Hematopoietic multipotent progenitor cell treated with erythropoietin and hydrocortisone succinate and interleukin-3 and kit ligand, for 8 days (in vitro differentiated cells): ENCODE measurements around the gene LMAN1L.

Experiments used
- DNase-seq: peaks from one replicate; pipeline ENCODE4 v3.0.0-alpha.2; 2015

LMAN1L gene

GRCh38 chr15:74794248-74794969 is 18.2 kb upstream of the LMAN1L start:
- no peak for DNase-seq

DNA sequence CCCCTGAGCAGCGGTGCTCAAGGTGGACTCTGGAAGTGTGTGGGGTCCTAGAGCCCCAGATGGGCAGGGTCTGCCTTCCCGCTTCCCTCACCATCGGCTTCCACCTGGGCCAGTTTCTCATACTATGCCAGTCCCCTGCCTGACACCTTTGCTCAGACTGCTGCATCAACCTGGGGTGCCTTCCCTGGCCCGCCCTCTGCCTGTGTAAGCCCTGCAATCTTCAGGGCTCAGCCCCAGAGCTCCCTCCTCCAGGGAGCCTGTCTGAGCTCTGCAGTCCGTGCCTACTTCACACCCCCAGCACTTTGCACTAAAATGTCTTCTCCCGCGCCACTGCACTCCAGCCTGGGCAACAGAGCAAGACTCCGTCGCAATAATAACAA is 17.7 kb upstream of the LMAN1L start:
- DNase-seq: no peak

DNA sequence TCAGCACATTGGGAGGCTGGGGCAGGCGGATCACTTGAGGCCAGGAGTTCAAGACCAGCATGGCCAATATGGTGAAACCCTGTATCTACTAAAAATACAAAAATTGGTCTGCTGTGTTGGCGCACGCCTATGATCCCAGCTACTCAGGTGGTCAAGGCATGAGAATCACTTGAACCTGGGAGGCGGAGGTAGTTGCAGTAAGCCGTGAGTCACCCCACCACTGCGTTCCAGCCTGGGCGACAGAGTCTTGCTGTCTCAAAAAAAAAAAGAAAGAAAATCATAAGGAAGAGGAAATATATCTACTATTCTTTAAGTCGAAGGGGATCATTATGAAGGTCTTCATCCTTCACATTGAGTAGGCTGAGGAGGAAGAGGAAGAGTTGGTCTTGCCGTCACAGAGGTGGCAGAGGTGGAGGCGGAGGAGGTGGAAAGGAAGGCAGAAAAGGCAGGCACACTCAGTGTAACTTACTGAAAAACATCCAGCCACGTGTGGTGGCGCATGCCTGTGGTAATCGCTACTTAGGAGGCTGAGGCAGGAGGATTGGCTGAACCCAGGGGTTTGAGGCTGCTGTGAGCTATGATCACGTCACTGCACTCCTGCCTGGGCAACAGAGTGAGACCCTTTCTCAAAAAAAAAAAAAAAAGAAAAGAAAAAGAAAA is 16.5 kb upstream of the LMAN1L start:
- no peak for DNase-seq

- no peak for DNase-seq
These were observed 14.0 kb upstream of the LMAN1L start for GRCh38 chr15:74798388-74799254.

GRCh38 chr15:74799255-74799855 is 13.3 kb upstream of the LMAN1L start:
- peak; percentile 46 for DNase-seq

GRCh38 chr15:74799856-74800558 is 12.6 kb upstream of the LMAN1L start:
- DNase-seq: peak; percentile 82

- DNase-seq: no peak
These were observed 12.0 kb upstream of the LMAN1L start for GRCh38 chr15:74800559-74801094.

- DNase-seq: no peak
These were observed 11.2 kb upstream of the LMAN1L start for GRCh38 chr15:74801311-74801997.

DNA sequence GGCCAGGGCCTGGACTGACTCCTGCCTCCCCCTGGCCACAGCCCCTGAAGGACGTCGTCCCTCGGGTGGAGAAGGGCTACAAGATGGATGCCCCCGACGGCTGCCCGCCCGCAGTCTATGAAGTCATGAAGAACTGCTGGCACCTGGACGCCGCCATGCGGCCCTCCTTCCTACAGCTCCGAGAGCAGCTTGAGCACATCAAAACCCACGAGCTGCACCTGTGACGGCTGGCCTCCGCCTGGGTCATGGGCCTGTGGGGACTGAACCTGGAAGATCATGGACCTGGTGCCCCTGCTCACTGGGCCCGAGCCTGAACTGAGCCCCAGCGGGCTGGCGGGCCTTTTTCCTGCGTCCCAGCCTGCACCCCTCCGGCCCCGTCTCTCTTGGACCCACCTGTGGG is 10.3 kb upstream of the LMAN1L start:
- DNase-seq: no peak

- DNase-seq: no peak
These were observed 9.7 kb upstream of the LMAN1L start for GRCh38 chr15:74802862-74803447.

GRCh38 chr15:74804935-74805334 is 7.7 kb upstream of the LMAN1L start:
- DNase-seq: no peak

DNA sequence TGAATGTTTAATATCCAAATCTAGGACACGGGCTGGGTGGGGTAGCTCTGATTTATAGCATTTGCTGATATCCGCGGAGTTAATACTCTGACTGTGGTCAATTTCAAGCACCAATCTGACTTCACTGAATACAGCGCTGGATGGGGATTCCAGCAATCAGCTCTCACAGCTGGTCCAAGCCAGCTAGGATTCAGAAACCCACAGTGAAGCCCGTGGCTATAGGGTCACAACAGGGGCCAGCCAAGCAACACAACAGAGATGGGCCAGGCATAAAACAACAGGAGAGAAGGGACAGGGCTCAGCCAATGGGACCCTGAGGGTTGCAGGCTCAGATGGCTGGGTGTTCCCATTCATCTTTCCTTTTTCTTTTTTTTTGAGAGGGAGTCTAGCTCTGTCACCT is 5.4 kb upstream of the LMAN1L start:
- DNase-seq: no peak

DNA sequence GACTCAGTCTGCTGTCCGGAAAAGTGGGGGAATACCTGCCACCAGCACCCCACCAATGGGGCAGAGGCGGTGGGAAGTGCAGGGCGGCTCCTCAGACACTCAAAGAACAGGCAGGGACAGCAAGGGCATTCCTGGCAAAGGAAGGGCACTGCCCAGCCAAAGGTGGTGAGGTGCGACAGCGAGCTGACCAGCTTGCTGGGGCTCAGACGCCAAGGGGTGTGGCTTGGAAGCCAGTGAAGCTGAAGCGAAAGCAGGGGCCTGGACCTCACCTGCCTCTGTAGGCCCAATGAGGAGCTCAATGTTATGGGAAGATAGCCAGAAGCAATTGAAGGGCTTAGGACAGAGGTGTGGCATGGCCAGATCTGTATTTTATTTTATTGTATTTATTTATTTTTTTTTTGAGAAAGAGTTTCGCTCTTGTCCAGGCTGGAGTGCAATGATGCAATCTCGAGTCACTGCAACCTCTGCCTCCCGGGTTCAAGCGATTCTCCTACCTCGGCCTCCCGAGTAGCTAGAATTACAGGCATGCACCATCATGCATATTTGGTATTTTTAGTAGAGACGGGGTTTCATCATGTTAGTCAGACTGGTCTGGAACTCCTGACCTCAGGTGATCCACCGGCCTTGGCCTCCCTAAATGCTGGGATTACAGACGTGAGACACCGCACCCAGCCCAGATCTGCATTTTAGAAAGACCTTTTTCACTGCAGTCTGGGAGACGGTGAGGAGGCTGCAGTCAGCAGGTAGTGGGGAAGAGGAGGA is 4.4 kb upstream of the LMAN1L start:
- DNase-seq: no peak

GRCh38 chr15:74808840-74809229 is 3.8 kb upstream of the LMAN1L start:
- DNase-seq: no peak

GRCh38 chr15:74809242-74809641 is 3.4 kb upstream of the LMAN1L start:
- no peak for DNase-seq

GRCh38 chr15:74809956-74810355 is 2.7 kb upstream of the LMAN1L start:
- DNase-seq: no peak

DNA sequence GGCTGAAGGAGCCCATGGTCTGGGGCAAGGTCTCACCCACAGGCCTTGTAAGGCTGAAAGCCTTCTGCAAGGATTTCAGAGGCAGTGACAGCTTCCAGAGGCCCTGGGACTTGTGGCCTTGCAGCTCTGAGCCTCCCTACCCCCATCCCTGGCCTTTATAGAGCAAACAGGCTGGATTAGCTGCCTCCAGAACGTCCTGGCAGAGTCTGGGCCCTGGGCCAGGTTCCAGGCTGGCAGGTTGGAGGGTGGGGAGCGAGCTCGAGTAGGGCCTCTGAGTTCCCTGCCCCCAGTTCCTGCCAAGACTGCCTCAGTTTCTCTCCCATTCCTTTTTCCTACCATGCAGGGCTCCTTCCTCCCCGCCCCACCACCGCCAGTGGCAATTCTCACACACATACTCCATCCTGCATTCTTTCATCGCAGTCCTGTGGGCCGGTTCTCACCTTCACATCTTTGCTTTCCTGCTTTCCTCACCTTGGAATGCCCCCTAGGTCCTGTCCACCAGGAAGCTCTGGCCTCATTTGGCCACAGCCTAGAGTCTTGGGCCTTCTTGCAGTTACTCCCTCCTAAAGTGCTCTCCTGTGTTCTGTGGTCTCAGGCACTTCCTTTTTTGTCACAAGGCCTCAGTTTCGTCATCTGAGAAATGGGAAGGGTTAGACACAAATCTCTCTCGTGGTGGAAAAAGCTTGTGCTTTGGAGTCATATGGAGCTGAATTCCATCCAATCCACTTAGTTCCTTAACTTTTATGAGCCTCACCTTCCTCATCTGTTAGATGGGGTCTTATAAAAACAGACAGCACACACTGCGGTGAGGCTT is 2.7 kb downstream of the LMAN1L start:
- DNase-seq: no peak

DNA sequence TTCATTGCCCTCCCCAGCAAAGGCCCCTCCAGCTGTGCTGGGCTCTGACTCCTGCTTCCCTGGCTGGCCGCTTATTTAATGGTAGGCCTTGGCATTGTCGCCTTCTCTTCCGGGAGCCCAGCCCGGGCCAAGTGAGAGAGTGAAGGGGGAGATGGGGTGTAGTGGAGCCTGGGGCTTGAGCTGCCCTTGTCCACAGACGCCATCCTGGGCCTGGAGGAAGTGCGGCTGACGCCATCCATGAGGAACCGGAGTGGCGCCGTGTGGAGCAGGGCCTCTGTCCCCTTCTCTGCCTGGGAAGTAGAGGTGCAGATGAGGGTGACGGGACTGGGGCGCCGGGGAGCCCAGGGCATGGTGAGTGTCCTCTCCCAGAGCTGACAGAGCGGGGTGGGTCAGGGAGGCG is 3.3 kb downstream of the LMAN1L start:
- DNase-seq: no peak

DNA sequence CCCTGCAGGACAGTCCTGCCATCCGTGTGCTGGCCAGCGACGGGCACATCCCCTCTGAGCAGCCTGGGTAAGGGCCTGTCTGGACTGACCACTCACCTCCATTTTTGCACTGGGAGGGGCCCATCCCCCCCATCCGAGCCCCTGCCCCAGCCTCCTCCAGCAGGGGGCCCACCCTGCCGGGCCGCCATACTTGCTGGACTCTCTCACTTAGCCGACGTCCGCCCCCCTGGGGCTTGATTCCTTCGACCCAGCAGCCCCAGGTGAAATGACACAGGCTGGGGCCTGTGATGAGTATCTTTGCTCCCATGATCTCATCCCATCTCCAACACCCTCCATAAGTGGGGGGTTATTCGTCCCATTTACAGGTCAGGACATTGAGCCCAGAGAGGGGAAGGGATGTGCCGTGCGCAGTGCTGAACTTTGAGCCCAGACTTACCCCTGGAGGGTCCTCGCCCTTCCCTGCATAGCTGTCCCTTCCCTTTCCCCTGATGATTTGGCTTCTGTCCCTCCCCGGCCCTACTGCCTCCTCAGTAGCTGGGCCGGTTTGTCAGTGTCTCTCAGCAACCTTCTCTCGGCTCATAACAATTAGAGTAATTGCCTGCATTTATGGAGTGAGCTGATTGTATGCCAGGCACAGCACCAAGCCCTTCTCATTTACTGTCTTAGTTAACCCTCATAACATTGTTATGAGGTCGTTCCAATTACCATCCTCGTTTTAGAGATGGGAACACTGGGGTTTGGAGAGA is 4.2 kb downstream of the LMAN1L start:
- no peak for DNase-seq
